Right hindlimb (tissue), 1 donor: ENCODE results near the gene MEX3A.
"Not testable (repeated sequence)": the region's sequence is repeated elsewhere in the genome, so short reads cannot be mapped to it uniquely, and the experiment has no call there.

Experiments
- DNase-seq: peaks from one replicate; pipeline ENCODE4 v3.0.0-alpha.2; 2018

Gene MEX3A

DNA sequence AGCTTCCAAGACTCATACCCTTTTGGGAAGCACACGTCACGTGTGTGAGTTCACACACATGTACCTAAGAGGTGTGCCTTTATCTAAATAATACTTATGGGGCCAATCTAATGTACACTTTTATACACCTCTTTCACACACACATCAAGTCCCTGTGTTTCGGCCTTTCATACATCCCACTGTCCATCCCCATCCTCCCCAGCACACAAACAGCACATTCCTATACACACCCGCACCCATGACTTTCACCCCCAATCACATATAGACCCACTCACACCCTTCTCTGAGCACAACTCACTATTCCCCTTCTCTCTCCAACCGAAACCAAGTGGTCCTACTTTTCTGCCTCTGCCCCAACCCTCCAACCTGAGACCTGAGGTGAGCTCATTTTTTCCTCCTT lies 3.5 kb downstream of the MEX3A start:
- DNase-seq = no peak

DNA sequence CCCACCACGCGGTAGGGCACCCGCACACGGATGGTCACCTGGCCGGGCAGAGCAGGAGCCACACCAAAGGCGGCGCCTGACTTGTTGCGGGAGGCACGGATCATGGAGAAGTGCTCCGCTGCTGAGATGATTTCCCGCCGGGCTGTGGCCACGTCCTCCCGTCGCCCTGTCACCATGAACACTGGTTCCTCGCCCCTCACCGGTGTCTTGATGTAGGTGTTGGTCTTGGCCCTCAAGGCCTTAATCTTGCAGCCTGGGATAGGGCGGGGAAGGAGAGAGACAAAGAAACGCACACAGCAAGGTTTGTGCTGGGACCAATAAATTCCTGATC lies 4.9 kb downstream of the MEX3A start:
- DNase-seq = no peak

GRCh38 chr1:156076609-156077429 lies 5.4 kb downstream of the MEX3A start:
- peak; percentile 71 for DNase-seq

GRCh38 chr1:156075775-156076204 lies 6.5 kb downstream of the MEX3A start:
- no peak for DNase-seq

DNA sequence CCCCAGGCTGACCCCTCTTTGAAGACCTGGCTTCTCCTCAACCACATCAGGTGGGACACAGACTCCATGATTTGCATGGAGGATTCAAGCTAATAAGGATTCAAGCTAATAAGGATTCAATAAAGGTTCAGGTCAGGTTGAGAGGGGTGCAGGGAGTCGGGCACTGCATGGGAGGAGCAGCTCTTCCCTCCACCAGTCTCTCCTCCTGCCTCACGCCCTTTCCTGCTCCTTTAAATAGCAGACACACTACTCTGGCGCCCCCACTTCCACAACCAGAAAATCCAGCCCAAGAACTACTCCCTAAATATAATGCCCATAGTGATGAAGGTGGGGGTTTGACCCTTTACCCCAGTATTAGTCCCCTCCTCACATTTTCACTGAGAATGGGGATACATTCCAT lies 7.1 kb downstream of the MEX3A start:
- DNase-seq = no peak

DNA sequence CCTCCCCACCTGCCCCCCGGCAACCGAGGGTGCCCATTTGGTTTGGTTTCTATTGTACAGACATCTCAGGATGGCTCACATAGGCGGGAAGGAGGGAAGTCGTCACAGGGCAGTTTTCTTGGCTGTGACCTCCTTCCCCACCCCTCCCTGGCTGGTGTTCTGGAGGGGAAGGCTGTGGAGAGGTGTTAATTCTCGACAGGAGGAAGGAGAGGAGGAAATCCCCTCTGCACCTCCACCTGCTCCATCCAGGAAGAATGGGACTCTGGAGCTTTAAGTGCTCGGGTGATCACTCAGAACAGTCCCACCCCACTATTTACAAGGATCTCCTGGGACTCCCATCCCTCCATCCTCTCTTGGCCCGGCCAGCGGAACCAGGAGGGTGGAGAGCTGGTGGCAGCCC lies 7.6 kb downstream of the MEX3A start:
- no peak for DNase-seq

- DNase-seq = no peak
Observed at GRCh38 chr1:156073740-156074139, 8.5 kb downstream of the MEX3A start.

GRCh38 chr1:156073110-156073687 lies 9.1 kb downstream of the MEX3A start:
- no peak for DNase-seq

GRCh38 chr1:156072251-156072650 lies 10.0 kb downstream of the MEX3A start:
- no peak for DNase-seq

DNA sequence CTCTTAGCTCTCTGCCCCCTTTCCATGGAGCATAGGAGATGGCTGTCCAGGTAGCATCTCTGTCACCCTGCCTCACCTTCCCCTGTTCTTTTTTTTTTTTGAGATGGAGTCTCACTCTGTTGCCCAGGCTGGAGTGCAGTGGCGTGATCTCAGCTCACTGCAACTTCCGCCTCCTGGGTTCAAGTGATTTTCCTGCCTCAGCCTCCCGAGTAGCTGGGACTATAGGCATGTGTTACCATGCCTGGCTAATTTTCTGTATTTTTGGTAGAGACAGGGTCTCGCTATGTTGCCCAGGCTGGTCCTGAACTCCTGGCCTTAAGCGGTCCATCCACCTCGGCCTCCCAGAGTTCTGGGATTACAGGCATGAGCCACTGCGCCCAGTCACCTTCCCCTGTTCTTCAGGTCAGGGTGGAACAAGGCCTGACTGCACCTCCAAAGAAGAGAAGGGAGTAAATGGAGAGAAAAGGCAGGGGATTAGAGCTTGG lies 10.9 kb downstream of the MEX3A start:
- DNase-seq = not testable (repeated sequence)

DNA sequence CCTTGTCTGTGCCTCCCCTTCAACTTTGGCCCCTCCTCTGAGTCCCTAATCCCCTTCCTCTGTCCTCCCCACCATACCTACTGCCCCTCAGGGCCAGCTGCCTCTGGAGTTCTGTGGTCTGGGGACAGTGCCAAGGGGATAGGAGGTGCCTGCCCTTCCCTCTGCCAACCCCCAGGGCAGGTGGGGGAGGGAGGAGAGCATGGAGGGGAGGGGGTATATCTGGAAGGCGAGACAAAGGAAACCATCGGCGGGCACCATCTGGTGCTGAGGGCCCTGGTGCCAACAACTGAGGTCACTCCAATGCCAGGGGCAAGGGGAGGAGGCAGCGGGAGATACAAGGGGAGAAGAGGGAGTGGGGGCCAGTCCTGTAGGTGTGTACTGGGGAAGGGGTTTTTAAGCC lies 11.7 kb downstream of the MEX3A start:
- peak; percentile 59 for DNase-seq

- DNase-seq = no peak
Observed at GRCh38 chr1:156069490-156070455, 12.5 kb downstream of the MEX3A start.

DNA sequence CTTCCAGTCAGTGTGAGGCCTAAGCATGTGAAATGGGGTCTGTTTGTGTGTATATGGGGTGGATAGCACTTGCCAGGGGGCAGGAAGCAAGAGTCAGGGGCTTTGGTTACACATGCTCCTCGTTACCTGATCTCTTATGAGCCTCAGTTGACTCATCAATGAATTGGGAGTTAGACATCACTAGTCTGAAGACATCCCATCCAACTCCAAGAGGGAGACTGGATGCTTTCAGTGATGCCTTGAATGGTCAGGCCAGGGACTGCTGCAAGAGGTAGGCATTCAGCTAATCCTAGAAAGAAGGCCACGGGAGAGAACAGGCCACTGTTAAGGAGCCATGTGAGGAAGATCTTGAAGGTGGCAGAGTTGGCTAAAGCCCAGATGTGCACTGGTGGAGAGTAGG lies 15.0 kb downstream of the MEX3A start:
- no peak for DNase-seq

DNA sequence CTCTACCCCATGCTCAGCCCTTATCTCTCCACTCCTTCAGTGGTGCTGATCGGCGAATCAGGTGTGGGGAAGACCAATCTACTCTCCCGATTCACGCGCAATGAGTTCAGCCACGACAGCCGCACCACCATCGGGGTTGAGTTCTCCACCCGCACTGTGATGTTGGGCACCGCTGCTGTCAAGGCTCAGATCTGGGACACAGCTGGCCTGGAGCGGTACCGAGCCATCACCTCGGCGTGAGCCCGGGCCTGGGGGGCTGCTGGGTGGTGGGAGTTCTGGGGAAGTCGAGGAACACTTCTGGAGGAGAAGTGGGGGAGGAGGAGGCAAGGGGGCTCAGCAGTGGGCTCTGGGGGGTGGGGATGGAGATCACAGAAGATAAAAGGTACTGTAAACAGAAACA lies 16.4 kb downstream of the MEX3A start:
- DNase-seq = no peak

- no peak for DNase-seq
Observed at GRCh38 chr1:156065212-156065611, 17.1 kb downstream of the MEX3A start.

- no peak for DNase-seq
Observed at GRCh38 chr1:156064615-156065014, 17.6 kb downstream of the MEX3A start.

GRCh38 chr1:156063997-156064285 lies 18.3 kb downstream of the MEX3A start:
- no peak for DNase-seq

DNA sequence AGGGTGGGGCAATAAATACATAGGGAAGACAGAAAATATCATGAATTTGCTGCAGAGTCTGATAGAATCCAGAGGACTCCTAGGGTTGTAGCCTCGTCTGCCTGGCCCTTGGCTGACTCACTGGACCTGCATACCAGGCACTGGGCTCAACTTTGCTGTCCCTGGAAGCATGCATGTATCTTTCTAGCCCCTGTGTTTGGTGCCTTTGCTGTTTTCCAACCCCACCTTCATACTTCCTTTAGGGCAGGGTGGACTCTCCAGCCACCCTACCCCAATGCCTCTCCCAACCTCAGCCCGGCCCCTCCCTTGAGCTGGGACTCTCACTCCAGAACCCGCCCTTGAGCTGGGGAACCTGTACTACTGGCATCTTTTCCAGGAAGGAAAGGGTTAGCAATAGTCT lies 20.1 kb downstream of the MEX3A start:
- no peak for DNase-seq

GRCh38 chr1:156060937-156061636 lies 21.2 kb downstream of the MEX3A start, which contains the start of gene RAB25:
Gene RAB25, plus strand, starts transcription at chr1:156061160. Its CDS starts 241 bp downstream, at chr1:156061401.
- no peak for DNase-seq

- DNase-seq = no peak
Observed at GRCh38 chr1:156056326-156056849, 25.9 kb downstream of the MEX3A start.

DNA sequence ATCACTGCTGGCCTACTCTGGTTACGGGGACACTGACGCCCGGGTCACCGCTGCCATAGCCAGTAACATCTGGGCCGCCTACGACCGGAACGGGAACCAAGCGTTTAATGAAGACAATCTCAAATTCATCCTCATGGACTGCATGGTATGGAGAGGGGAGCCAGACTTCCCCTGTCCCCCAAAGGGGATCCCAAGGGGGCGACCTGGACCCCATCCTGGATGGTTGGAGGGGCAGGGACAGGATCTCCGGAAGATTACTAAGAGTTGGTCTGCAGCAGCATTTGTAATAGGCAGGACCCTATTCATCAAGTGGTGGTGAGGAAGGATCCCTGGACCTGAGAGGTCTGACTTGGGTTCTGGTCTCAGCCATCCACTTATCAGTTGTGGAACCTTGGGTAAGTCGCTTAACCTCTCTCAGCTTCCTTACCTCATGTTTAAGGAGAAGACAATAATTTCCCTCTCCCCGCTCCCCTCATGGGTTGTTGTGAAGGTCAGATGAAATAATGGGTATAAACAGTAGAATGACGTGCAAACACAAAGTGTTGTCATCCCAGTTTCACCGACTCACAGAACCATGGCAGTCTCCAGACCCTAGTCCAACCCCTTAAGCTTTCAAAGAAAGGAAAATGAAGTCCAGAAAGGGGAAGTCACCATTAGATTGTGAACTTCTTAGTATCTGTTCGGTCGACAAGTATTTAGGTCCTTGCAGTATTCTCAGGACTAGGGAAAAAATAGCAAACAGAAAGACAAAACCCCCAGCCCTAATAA lies 26.8 kb downstream of the MEX3A start:
- DNase-seq = no peak
